ENCODE results near the gene SMARCD1. TPM values are rescaled to one million over a fixed set of nuclear protein-coding genes. Genes with fewer than 3 reads are reported as not detected.
"Not testable (repeated sequence)": the region's sequence is repeated elsewhere in the genome, so short reads cannot be mapped to it uniquely, and the experiment has no call there.

SMARCD1 gene
- total and polyA plus RNA-seq, 7 donors = 11.7 to 21.1 (median 16.4) TPM

DNA sequence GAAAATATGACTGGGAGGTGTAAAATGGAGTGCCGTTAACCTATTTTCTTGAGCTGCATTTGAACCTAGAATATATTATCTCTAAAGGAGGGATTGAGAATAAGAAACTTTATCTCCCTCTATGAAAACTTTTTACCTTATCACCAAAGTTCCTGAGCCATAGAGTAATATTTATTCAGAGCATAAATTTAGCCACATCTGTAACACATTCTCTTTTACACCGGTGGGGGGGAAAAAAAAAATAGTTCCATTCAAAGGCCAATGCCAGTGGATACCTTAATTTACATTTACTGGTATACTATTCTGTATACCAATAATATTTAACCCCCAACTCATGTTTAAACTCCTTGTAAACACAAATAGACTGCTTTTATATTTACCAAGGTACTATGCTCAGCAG is 60.3 kb downstream of the SMARCD1 start:
- ATAC-seq = no peak
- no peaks in the 10 kb centered on the region for H3K9me3 ChIP-seq
- intact Hi-C loops (cut with DNase I) = no loop called here
- 68 to 91% (median 85%) methylated on average over 2 of the region's 2 CpGs for WGBS, 3 donors
- TF ChIP-seq CTCF (IDR thresholded peaks at IDR 0.05) = no peak
- peaks cover 0 to 18% of the 10 kb centered on the region in 2 donors for H3K36me3 ChIP-seq (ENCODE audit: insufficient read depth in 1 of 2, low read depth in 1 of 2)
- DNase-seq = no peak
- no peaks in the 10 kb centered on the region for H3K27me3 ChIP-seq (ENCODE audit: insufficient read depth in 3 of 3, low read length in 2 of 3)
- no peak overlapping the region for H3K27ac ChIP-seq
- no peak overlapping the region for H3K4me3 ChIP-seq
- peaks cover 3% of the 10 kb centered on the region for H3K4me1 ChIP-seq

DNA sequence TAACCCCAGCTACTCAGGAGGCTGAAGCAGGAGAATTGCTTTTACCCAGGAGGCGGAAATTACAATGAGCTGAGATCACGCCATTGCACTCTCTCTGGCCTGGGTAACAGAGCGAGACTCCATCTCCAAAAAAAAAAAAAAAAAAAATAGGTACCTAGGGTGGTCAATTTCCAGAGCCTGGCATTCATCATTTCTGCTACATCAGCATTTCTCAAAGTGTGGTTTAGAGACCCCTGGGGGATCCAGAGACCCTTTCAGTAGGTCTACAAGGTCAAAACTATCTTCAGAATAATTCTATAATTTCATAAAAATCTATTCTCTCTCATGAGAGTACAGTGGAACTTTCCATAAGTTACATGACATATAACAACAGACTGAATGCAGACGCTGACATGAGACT is 62.1 kb downstream of the SMARCD1 start:
- TF ChIP-seq CTCF (IDR thresholded peaks at IDR 0.05) = no peak
- H3K27me3 ChIP-seq (ENCODE audit: insufficient read depth in 3 of 3, low read length in 2 of 3) = no peaks in the 10 kb centered on the region
- no peak overlapping the region for H3K27ac ChIP-seq
- WGBS, 3 donors = 97 to 98% (median 98%) methylated on average over 4 of the region's 4 CpGs
- peaks cover 0 to 7% of the 10 kb centered on the region in 2 donors for H3K36me3 ChIP-seq (ENCODE audit: insufficient read depth in 1 of 2, low read depth in 1 of 2)
- no peaks in the 10 kb centered on the region for H3K9me3 ChIP-seq
- no peak for ATAC-seq
- no peak for DNase-seq
- no peak overlapping the region for H3K4me3 ChIP-seq
- H3K4me1 ChIP-seq = peaks cover 3% of the 10 kb centered on the region
- intact Hi-C loops (cut with DNase I) = no loop called here

GRCh38 chr12:50148011-50148410 is 62.9 kb downstream of the SMARCD1 start:
- ATAC-seq; H3K4me1 ChIP-seq; H3K36me3 ChIP-seq (ENCODE audit: insufficient read depth in 1 of 2, low read depth in 1 of 2); H3K9me3 ChIP-seq; DNase-seq; H3K27me3 ChIP-seq (ENCODE audit: insufficient read depth in 3 of 3, low read length in 2 of 3); H3K4me3 ChIP-seq; intact Hi-C loops (cut with DNase I); H3K27ac ChIP-seq: not testable (repeated sequence)
- WGBS, 3 donors = 69 to 86% (median 77%) methylated on average over 6 of the region's 6 CpGs

- Histone ChIP-seq H3K27ac (peak overlapping the region; percentile 9), H3K9me3 (no peaks in the 10 kb centered on the region), H3K4me3 (no peak overlapping the region), H3K36me3 (ENCODE audit: insufficient read depth in 1 of 2, low read depth in 1 of 2) (no peaks in the 10 kb centered on the region), H3K4me1 (peaks cover 3% of the 10 kb centered on the region), H3K27me3 (ENCODE audit: insufficient read depth in 3 of 3, low read length in 2 of 3) (no peaks in the 10 kb centered on the region)
- ATAC-seq (no peak), DNase-seq (no peak)
- intact Hi-C loops (cut with DNase I) = no loop called here
- no peak for TF ChIP-seq CTCF (IDR thresholded peaks at IDR 0.05)
- WGBS, 3 donors = 47 to 61% (median 47%) methylated on average over 3 of the region's 3 CpGs
These were observed 64.2 kb downstream of the SMARCD1 start for GRCh38 chr12:50149311-50149710.

Other genes with a start within 250 kb of the SMARCD1 start
- 1 to 10 TPM; 1.6 to 3.5 (median 3.3) TPM for gene BCDIN3D, start 242.2 kb upstream of the SMARCD1 start, total RNA-seq
- gene BCDIN3D, start 242.2 kb upstream of the SMARCD1 start, polyA plus RNA-seq = 1 to 10 TPM; 1.8 to 9.0 (median 3.1) TPM
- 1 to 10 TPM in 1 of 4 donors, under 1 TPM in 2, not detected in 1; 0.22 to 1.1 (median 0.58) TPM for gene FAIM2, start 181.4 kb upstream of the SMARCD1 start, total RNA-seq
- gene FAIM2, start 181.4 kb upstream of the SMARCD1 start, polyA plus RNA-seq = under 1 TPM in 2 of 3 donors, not detected in 1; 0.57 to 0.70 TPM
- gene AQP2, start 134.6 kb upstream of the SMARCD1 start, total RNA-seq = not detected
- gene AQP2, start 134.6 kb upstream of the SMARCD1 start, polyA plus RNA-seq = not detected
- not detected for gene AQP5, start 123.5 kb upstream of the SMARCD1 start, total RNA-seq
- under 1 TPM in 1 of 3 donors, not detected in 2; 0.05 TPM for gene AQP5, start 123.5 kb upstream of the SMARCD1 start, polyA plus RNA-seq
- not detected for gene AQP6, start 112.4 kb upstream of the SMARCD1 start, total RNA-seq
- under 1 TPM in 1 of 3 donors, not detected in 2; 0.04 TPM for gene AQP6, start 112.4 kb upstream of the SMARCD1 start, polyA plus RNA-seq
- gene RACGAP1, start 59.8 kb upstream of the SMARCD1 start, total RNA-seq = 1 to 10 TPM; 4.6 to 6.1 (median 5.2) TPM
- gene RACGAP1, start 59.8 kb upstream of the SMARCD1 start, polyA plus RNA-seq = 10 to 100 TPM in 1 of 3 donors, 1 to 10 TPM in 2; 3.4 to 15.3 (median 5.5) TPM
- under 1 TPM; 0.32 to 0.82 (median 0.60) TPM for gene ASIC1, start 27.7 kb upstream of the SMARCD1 start, total RNA-seq
- gene ASIC1, start 27.7 kb upstream of the SMARCD1 start, polyA plus RNA-seq = under 1 TPM; 0.20 to 0.29 (median 0.25) TPM
- gene GPD1, start 18.7 kb downstream of the SMARCD1 start, total RNA-seq = 100 to 1,000 TPM in 3 of 4 donors, 10 to 100 TPM in 1; 92.0 to 221 (median 148) TPM
- 100 to 1,000 TPM in 1 of 3 donors, 10 to 100 TPM in 2; 17.4 to 120 (median 66.0) TPM for gene GPD1, start 18.7 kb downstream of the SMARCD1 start, polyA plus RNA-seq
- gene COX14, start 26.9 kb downstream of the SMARCD1 start, total RNA-seq = 100 to 1,000 TPM; 101 to 141 (median 115) TPM
- gene COX14, start 26.9 kb downstream of the SMARCD1 start, polyA plus RNA-seq = 100 to 1,000 TPM; 132 to 173 (median 132) TPM
- 10 to 100 TPM in 1 of 4 donors, 1 to 10 TPM in 3; 5.2 to 10.7 (median 6.6) TPM for gene CERS5, start 82.0 kb downstream of the SMARCD1 start, total RNA-seq
- 1 to 10 TPM; 7.2 to 8.2 (median 7.5) TPM for gene CERS5, start 82.0 kb downstream of the SMARCD1 start, polyA plus RNA-seq
- 10 to 100 TPM in 3 of 4 donors, 1 to 10 TPM in 1; 8.3 to 25.3 (median 17.5) TPM for gene LIMA1, start 198.2 kb downstream of the SMARCD1 start, total RNA-seq
- gene LIMA1, start 198.2 kb downstream of the SMARCD1 start, polyA plus RNA-seq = 1 to 10 TPM; 5.6 to 9.0 (median 8.1) TPM